NCI-H524 (cell line): ENCODE results near the gene SPATS2.
"Not testable (repeated sequence)": the region's sequence is repeated elsewhere in the genome, so short reads cannot be mapped to it uniquely, and the experiment has no call there.

Experiments
- DNase-seq, 2 experiments: peaks; one replicate each; lab custom pipeline; 2025; lab: John Stamatoyannopoulos, UW

Gene SPATS2

DNA sequence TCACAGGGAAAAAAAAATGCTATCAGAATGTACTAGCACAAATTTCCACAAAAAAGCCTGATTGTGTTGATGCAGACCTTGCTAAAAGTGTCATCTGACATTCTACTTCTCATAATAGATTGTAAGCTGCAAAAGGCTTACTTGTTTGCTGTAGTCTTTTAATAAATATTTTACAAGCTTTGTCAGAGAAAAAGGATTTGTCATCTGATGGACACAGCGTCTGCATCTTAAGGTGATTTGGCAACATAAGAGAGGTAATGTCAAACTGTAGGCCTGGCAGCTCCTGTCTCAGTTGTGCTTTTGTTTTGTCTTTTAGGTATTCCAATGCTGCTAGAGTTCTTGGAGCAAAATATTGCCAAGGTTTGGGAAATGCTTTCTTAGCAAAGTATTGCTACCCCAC, 145.3 kb downstream of the SPATS2 start:
- no peak for DNase-seq

- DNase-seq: no peak
Measured at GRCh38 chr12:49515266-49515665, 148.0 kb downstream of the SPATS2 start.

GRCh38 chr12:49518914-49519573, 151.8 kb downstream of the SPATS2 start:
- DNase-seq: peak in 1 of 2 experiments; percentile 77

GRCh38 chr12:49519574-49519936, 152.3 kb downstream of the SPATS2 start:
- DNase-seq: peak; percentile 93 to 97

DNA sequence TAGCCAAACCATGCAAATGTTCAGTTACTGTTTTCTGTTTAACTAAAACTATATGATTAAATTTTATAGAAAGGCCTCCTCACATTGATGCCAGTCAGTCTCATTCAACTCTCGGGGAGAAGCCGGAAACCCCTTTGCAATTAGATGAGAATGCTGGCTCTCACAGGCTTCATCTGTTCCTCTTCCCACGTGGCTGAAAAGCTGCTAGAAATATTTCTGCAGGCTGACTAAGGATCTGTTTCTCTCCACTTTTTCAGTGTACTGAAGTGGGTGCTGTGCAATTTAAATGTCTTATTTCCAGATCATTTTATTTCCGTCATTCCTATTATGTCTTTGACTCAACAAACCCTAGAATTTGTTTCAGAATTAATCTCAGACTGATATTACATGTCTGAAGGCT, 154.1 kb downstream of the SPATS2 start:
- peak in 1 of 2 experiments; percentile 21 for DNase-seq

GRCh38 chr12:49524660-49525324, 157.5 kb downstream of the SPATS2 start:
- no peak for DNase-seq

GRCh38 chr12:49525942-49526341, 158.7 kb downstream of the SPATS2 start:
- DNase-seq: no peak

DNA sequence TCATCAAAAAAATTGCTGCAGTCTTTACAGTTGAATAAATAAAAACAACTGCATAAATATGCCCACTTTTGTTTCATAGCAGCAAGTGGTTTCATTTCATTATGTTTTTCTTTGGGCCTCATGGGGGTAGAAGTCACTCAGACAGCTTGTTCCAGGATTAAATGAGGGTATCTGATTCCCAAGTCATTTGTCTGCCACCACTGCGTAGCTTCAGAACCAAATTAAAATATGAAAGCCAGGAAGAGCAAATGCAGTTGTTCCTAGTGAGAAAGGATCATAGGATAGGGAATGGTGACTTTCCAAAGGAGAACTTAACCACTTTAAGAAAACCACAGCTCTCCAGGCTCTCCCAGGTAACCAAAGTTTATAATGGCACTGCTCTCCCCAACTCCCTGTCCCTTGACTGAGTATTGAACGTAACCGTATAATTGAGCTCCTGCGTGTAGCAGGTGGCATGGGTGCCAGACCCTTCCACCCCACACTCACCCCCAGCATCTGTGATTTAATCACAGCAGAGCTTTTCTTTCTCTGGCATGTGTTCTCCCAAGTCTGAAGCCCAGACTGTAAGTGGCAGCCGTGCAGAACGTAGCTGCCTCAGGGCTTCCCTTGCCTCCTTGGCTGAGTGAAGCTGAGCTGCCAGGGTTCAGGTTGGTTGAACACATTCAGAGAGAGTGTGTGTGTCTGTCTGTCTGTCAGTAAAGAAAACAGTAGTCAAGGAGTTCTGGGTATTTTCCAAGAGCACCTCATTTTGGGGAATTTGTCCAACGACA, 160.3 kb downstream of the SPATS2 start:
- peak; percentile 84 to 94 for DNase-seq

- no peak for DNase-seq
Measured at GRCh38 chr12:49529414-49529813, 162.2 kb downstream of the SPATS2 start.

DNA sequence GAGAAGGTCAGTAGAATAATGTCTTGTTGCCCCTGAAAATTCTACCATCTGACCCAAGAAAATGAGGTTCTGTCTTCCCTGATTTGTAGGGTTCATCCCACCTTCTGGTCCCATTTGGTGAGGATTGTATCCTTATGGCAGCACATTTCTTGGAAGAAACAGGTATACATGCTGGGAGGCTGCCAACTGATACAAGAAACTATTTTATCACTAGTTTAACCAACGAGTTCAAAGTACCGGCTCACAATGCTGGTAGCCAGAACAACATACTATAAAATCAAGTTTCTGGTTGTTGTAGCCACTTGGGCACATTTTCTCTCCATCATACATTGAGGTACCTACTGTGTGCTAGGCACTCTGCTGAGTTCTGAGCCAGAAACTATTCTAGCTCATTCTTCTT, 164.5 kb downstream of the SPATS2 start:
- DNase-seq: no peak

- DNase-seq: no peak
Measured at GRCh38 chr12:49533331-49533730, 166.1 kb downstream of the SPATS2 start.

DNA sequence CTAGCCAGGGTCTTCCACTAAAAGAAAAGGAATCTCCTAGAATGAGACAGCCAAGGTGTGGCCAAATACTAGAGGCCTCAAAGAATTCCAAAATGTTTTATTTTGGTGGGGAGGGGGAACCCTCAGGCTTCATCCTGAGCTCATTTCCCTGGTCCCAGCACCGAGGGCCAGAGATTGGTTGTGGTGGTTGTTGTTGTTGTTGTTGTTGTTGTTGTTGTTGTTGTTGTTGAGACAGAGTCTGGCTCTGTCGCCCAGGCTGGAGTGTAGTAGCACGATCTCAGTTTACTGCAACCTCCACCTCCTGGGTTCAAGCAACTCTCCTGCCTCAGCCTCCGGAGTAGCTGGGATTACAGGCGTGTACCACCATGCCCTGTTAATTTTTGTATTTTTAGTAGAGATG, 166.9 kb downstream of the SPATS2 start:
- not testable (repeated sequence) for DNase-seq

- peak in 1 of 2 experiments; percentile 16 for DNase-seq
Measured at GRCh38 chr12:49534731-49535278, 167.5 kb downstream of the SPATS2 start.

DNA sequence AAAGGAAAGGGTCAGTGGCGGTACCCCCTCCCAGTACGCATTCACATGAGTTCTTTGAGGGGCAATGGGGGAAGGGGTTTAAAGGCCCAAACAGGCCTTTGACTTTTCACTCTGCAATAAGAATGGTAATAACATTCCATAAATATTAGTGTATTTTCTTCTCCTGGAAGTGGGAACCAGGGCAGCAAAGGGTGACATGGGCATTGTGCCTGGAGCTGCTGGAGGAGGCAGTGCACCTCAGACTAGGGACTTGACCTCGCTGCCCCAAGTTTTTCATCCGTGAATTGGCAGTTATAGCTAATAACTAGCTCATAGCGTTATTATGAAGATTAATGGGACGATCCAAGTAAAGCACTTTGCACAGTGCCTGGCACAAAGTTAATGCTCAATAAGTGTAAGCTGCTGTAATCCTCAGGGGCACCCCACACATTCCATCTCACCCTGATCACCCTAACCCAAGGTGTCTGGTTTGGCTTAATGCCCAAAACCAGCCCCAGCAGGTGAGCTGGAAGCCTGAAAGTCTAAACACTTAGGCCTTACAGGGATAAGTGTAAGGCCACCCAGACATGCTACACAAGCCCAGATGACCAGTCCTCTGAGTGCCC, 168.8 kb downstream of the SPATS2 start:
- DNase-seq: no peak

DNA sequence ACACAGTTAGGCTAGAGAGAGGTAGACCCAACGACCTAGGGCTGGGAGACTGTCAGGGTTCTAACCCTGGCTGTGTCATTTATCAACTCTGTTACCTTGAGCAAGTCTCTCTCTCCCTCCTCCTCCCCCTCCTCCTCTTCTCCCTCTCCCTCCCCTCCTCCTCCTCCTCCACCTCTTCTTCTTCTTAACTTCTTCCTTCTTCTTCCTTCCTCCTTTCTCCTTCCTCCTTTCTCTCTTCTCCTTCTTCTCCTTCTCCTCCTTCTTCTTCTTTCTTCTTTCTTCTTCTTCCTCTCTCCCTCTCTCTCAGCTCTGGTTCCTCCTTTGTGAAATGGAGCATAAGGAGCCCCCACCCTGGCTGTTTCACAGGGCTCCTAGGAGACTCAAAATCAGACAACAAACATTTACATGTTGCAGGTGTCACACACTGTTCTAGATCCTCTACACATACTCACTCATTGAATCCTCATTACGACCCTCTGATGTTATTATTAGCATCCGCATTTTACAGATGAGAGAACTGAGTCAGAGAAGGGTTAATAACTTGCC, 169.3 kb downstream of the SPATS2 start:
- DNase-seq: no peak

DNA sequence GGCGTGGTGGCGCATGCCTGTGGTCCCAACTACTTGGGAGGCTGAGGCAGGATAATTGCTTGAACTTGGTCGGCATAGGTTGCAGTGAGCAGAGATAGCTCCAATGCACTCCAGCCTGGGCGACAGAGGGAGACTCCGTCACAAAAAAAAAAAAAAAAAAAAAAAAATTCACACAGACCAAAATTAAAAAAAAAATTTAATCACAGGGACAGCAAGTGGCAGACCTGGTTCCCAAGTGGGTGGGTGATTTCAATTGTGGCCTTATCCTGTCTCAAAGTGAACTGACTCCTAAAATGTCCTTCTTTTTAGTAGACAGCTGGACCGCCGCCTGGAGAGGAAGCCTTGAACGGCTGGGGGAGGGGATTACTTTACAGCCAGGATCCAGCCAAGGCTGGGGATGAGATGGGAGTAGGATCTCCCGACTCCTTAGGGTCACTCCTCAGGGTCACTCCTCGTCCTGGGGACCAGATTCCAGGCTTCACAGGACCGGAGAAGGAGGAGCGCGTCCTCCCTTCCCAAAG, 170.0 kb downstream of the SPATS2 start:
- DNase-seq: peak; percentile 46 to 78

DNA sequence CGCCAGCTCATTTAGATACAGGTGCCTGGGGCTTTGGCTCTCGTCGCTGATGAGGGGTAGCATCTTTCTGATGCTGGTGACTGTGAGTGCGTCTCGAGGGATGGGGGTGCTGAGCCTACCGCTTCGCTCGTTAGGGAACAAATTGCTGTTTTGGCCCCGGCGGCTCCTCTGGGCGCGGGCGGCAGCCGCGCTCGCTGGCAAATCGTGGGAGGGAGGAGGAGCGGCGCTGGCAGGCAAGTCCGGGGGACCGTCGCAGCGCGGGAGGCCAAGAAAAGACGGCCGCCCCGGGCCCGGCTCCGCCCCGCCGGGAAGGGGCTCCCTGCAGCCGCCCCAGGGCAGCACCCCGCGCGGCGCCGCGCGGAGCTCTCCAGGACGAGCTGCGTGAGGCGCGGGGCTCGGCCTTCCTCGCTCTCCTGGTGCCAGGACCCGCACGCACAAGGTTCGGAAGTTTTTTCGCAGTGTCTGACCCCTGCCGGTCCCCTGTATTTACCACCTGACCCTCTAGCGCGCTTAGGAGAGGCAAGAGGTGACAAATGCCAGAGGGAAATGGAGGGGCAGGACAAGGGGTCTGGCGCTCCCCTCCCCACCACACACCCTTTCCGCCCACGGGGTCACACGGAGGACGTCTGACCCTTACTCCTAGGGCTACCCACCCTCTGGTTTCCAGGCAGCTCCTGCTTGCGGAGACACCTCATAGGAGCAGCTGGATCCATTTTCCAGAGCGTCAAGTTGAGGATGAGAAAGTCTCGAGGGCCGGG, 170.7 kb downstream of the SPATS2 start:
- peak in 1 of 2 experiments; percentile 60 for DNase-seq

DNA sequence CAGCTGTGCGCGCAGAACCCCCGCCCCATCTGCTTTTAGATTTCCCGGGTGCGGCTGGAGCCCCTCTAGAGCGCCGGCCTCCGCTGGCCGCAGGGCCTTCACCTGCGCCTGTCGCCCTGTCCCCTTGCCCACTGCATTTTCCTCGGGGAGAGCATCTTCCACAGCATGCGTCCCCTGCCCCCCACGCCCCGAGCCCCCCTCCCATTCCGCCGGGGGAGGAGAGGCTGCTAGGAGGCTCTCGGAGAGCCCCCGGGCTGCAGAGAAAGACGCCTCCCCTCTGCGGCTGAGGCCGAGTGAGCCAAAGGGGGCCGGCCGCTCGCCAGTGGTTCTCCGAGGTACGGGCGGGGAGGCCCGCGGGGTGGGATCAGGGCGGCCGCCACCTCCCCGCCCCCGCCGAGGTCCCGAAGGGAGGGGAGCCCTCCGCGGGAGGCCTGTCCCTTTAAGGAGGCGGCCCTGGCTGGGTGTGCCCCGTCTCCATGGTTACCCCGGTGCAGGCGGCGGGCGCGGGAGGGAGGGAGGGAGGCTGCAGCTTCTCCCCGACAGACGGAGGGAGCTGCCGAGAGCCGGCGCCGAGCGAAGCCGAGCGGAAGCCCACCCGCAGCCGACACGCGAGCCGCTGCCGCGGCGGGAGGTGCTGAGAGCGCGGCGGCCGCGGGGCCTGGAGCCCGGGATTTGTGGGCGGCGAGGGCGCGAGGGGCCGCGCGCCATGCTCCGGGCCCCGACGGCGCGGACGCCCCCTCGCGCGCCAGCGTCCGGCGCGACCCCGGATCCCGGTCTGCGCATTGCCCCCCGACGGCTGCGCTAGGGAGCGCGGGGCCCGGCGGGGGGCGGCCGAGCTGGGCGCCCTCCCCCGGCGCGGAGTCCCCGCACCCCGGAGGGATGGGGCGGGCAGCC, 171.5 kb downstream of the SPATS2 start, which contains the start of gene KCNH3:
TSS of gene KCNH3 (plus strand) at position 521 of the 894 bp plus-strand sequence. CDS start 387 bp downstream, outside the sequence.
- peak; percentile 82 to 92 for DNase-seq

- peak in 1 of 2 experiments; percentile 29 for DNase-seq
Measured at GRCh38 chr12:49539406-49540228, 172.4 kb downstream of the SPATS2 start.
